HG03558 (cell line): ENCODE measurements around the gene GNG12.

Source experiments
- ATAC-seq: cut with Tn5 transposase; IDR thresholded peaks from one replicate; pipeline ENCODE4 v1.9.1; 2021; ENCODE audit warnings: moderate number of reproducible peaks; ENCODE audit not compliant: unreplicated experiment; ENCODE audit errors: extremely low read depth

Gene GNG12

DNA sequence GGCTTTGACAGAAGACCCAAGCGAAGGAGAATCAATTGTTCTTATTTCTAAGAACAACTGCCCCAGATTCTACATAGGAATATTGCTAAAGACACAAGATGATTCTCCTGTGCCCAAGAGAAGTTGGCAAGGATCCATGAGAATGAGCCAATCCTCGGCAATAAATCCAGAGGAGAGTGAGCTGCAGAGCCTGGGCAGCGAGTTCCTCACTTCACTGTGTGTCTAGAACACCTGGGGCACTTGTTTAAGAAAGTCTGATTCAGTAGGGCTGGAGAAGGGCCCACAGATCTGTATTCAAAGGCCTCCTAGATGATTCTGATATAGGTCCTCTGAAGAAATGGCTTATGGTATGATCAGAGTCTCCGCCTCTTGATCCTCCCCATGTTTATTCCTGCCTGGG is 116.5 kb downstream of the GNG12 start:
- ATAC-seq, result no peak

DNA sequence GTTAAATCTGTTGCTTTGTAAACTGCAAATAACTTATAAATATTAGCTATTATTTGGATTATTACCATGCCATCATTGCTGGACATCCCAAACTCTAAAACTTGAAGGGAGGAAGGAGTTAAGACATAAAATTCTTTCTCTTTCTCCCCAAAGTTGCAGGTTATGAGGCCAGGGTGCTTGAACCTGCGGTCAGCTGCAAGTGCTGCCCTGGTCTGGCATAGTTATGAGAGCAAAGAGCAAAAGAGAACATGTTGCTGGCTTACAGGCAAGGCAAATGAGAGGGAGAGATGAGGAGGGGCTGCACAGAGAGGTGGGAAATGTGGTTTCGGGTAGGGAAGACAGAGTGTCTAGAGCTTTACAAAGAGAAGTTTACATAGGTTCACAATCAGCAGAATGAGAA is 117.4 kb downstream of the GNG12 start:
- ATAC-seq, result no peak

- ATAC-seq, result no peak
Observed at GRCh38 chr1:67713057-67713846, 120.0 kb downstream of the GNG12 start.

DNA sequence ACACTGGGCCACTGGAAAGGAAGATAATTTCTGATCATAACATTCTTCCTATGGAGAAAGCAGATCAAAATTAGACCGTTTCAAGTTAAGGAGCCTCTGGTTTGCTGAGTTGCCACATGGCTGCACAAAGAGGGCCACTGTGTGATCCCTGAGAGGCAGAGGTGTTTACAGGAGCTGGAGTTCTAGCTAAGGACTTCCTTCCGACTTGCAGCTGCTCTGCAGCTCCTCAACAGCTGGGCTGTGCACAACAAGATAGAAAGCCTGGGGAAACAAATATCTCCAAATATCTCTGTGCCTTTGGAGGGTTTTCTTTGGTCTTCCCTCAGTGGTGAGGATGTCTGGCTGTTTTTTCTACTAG is 121.4 kb downstream of the GNG12 start:
- no peak for ATAC-seq

DNA sequence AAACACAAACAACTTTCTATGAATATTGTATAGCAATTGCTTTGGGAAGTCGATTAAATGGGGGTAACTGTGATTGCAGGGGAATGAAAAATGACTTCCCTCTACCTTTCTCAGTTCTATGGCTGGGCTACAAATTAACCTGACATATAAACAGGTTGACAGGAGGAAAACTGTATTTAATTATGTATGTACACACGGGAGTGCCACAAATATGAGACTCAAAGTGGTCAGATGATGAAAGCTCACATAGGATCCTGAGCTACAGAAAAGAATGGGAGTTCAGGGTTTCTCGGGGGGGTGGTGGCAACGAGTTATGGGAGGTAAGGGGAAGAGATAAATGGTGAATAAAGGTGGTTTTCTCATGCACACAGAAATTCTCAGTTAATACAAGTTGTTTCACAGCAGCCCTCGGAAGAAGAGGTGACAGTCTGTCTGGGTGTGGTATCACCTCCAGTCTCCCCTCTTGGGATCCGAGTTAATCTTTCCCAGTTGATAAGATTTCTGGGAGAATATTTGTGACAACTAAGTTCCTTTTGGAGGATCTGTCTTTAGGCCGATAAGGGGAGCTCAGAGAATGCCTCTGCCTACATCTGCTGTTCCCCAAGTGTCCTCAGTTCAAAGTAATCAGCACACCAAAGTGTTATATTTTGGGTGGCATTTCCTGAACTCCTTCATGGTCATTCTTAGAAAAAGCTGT is 122.0 kb downstream of the GNG12 start:
- no peak for ATAC-seq

DNA sequence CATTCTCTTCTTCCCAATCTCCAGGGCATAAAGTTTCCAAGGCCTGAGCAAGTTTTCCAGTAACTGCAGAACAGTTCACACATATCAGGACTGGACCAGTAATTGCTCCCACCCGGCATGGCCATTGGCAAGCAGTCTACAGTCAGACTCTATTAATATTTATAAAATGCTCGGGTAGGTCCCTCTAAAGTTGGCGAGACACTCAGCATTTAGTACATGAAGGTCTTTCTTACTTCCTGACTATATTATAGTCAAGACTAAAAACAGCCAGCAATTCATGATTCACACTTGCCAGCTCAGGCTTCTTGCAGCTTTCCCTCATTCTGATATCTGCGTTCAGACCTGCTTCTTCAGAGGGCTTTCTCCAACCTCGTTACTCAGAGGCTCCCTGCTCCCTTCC is 122.8 kb downstream of the GNG12 start:
- ATAC-seq, result no peak

DNA sequence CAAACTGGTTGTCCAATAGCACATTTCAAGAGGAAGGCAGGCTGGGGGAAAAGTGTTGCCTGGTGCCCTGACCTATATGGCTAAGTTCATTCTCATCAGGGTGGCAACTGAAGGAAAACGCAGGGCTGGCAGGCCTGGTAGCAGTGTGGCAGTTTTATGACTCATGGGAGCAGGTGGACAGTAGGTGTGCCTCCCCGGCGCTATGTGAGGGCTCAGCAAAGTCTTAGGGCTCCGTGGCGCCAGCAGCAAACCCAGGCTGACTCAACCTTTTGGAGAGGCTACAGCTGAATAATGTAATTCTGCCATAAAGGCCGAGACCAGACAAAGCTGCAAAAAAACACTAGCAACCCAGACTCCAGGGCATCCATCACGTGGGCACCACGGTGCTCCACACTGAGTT is 124.7 kb downstream of the GNG12 start:
- ATAC-seq, result no peak

DNA sequence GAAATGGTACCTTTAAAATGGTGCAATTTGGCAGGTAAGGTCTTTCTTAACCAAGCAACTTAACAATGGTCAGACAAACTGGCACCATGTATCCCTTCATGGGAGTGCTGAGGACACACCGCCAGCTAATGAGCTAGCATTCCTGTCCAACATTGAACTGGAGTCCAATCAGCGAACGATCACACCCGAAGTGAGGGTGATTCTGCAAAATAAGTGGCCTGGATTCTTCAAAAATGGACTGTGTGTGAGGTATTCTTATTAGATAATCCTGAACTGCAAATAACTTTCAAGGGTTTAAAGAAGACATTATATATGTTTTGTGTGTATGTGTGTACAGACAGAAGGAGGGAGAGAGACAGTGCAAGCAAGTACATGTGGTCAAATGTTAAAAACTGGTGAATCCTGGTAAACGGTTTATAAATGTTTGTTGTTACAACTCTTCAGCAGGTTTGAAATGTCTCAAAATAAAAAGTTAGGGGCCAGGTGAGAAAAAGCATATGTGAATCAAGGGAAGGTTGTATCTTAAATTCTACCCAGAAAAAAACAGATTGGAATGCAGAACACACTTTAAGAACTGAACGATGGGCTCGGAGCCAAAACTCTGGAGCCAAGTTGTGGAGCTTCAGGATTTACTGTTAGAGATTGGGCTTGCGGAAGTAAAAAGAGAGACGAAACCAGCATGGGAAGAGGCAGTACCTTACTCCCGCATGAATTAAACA is 127.4 kb downstream of the GNG12 start:
- ATAC-seq, result no peak

GRCh38 chr1:67704351-67704750 is 128.9 kb downstream of the GNG12 start:
- no peak for ATAC-seq

DNA sequence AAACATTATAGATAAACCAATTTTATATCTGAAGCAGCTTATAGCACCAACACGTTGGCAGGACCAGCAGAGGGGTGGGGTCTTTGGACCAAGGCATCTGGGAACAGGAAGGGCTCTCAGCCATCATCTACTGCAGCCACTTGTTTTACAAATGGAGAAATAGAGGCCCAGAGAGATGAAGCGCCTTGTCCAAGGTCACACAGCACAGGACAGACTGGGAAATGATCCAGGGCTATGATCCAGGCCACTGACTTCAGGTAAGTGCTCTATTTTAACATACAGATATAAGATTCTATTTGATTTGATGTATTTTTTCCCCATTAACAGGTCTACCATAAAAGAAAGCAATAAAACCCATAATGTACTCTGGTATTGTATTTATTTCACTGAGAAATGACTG is 131.4 kb downstream of the GNG12 start:
- ATAC-seq, result no peak

GRCh38 chr1:67700692-67701410 is 132.4 kb downstream of the GNG12 start:
- ATAC-seq, result peak; percentile 51

DNA sequence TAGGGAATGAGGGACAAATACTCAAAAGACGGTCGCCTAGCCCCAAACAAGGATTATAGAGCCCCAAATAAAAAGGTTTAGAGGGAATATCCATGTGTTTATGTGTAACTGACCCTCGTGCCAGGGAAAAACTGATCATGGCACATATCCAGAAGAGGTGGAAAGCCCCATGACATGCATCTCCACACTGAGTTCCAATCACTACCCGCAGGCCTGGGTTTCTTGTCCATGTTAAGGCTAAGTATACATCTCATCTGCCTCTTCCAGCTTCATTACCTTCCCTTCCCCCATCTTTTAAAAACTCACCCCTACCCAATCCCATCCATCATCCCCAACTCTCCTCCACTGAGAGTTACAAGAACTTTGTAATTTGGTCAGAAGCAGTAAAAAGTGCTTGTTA is 133.0 kb downstream of the GNG12 start:
- ATAC-seq, result no peak

GRCh38 chr1:67696708-67697107 is 136.6 kb downstream of the GNG12 start:
- no peak for ATAC-seq

- no peak for ATAC-seq
Observed at GRCh38 chr1:67695963-67696362, 137.3 kb downstream of the GNG12 start.

- no peak for ATAC-seq
Observed at GRCh38 chr1:67691712-67692111, 141.6 kb downstream of the GNG12 start.

DNA sequence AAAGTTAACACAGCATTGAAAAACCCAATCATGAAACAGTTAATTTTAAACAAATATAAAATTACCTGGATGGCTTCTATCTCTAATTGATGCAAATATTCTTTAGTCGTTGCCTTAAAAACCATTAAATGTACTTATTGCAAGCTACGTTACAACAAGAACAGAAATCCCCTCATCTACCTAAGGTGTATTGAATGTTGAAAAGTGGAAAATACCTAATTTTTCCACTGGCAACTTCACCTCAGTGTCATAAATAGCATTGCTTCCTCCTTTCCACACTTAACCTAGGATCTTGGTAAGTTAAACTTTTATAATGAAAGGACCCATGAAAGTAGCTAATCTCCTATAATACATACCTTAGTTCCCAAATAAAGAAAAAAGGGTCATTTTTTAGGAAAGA is 142.9 kb downstream of the GNG12 start:
- ATAC-seq, result no peak

GRCh38 chr1:67690018-67690363 is 143.3 kb downstream of the GNG12 start:
- no peak for ATAC-seq

GRCh38 chr1:67689267-67690017 is 143.8 kb downstream of the GNG12 start:
- ATAC-seq, result no peak

GRCh38 chr1:67688526-67689219 is 144.6 kb downstream of the GNG12 start:
- ATAC-seq, result no peak

DNA sequence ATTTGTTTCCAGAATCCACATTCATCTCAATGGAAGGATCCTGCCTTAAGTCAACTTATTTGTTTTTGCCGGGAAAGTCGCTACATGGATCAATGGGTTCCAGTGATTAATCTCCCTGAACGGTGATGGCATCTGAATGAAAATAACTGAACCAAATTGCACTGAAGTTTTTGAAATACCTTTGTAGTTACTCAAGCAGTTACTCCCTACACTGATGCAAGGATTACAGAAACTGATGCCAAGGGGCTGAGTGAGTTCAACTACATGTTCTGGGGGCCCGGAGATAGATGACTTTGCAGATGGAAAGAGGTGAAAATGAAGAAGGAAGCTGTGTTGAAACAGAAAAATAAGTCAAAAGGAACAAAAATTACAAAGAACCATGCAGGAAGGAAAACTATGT is 145.6 kb downstream of the GNG12 start:
- ATAC-seq, result no peak
